HCT116 (cell line): ENCODE results near the gene GNPTG. TPM values are rescaled to one million over a fixed set of nuclear protein-coding genes. Genes with fewer than 3 reads are reported as not detected.

ENCODE experiments used
- ATAC-seq: fragments of 200-7000 bp; cut with Tn5 transposase; 2 replicates; pipeline ENCODE4 v1.9.1; 2020; ENCODE audit warnings: mild to moderate bottlenecking, moderate library complexity
- BruUV-seq: library from RNA; stranded (reverse); fragments of 400-500 nt; replicated peaks from 2 replicates; lab custom pipeline; 2021; lab: Mats Ljungman, UMichigan
- CTCF ChIA-PET: fragments of 300-600 bp; sonication (Branson Sonifier 250); formaldehyde crosslinking; loops from one replicate; lab custom pipeline; 2021; ENCODE audit warnings: antibody characterized with exemption; lab: Charles Lee
- POLR2A ChIA-PET: fragments of 300-600, 350-600 bp; sonication (Branson Sonifier 250); formaldehyde crosslinking; loops from one replicate; lab custom pipeline; 2021; ENCODE audit warnings: antibody characterized with exemption; lab: Charles Lee
- RAD21 ChIA-PET, 2 experiments: fragments of 300-600 bp; sonication (Branson Sonifier 250); formaldehyde crosslinking; loops; one replicate each; lab custom pipeline; 2023; ENCODE audit warnings: low total read pairs in 2 of 2; ENCODE audit not compliant: uncharacterized antibody in 2 of 2, unreplicated experiment in 2 of 2, low non-redundant PET in 1 of 2; lab: Charles Lee
- DNase-seq: peaks from one replicate; pipeline ENCODE4 v3.0.0-alpha.2; 2010; ENCODE audit warnings: low read depth, low spot score
- H2AFZ ChIP-seq: fragments of 200-600 bp; shearing (Covaris generic), sonication (generic); 2 replicates; pipeline ENCODE4 v1.6.1; 2017; ENCODE audit warnings: low read depth, mixed run types, mixed read lengths, antibody characterized with exemption, low read length; ENCODE audit not compliant: poor library complexity, severe bottlenecking
- H3K27ac ChIP-seq: 2 replicates; pipeline ENCODE4 v1.5.1; 2012; ENCODE audit warnings: low read depth, low read length
- H3K27me3 ChIP-seq: fragments of 200-600 bp; sonication (generic); 2 replicates; pipeline ENCODE4 v1.6.1; 2016; ENCODE audit warnings: mixed run types, low read length, mixed read lengths; ENCODE audit not compliant: insufficient read depth
- H3K36me3 ChIP-seq, 2 experiments: fragments of 200-500 bp in 1 of 2; fragments of 200-600 bp in 1 of 2; sonication (Bioruptor generic) in 1 of 2; sonication (generic) in 1 of 2; 2 replicates each; pipeline versions ENCODE4 v1.5.1 to v1.6.1; 2014 to 2016; ENCODE audit warnings: low read length in 2 of 2, inconsistent platforms in 1 of 2, mixed read lengths in 1 of 2, mixed run types in 1 of 2; ENCODE audit not compliant: insufficient read depth in 2 of 2, control insufficient read depth in 1 of 2
- H3K4me1 ChIP-seq, 2 experiments: fragments of 200-600 bp in 1 of 2; sonication (generic) in 1 of 2; 2 replicates each; pipeline versions ENCODE4 v1.5.1 to v1.6.1; 2012 to 2017; ENCODE audit warnings: low read length in 2 of 2, inconsistent platforms in 1 of 2, mild to moderate bottlenecking in 1 of 2, mixed read lengths in 1 of 2, mixed run types in 1 of 2, moderate library complexity in 1 of 2; ENCODE audit not compliant: insufficient read depth in 2 of 2, control insufficient read depth in 1 of 2
- H3K4me2 ChIP-seq: fragments of 200-600 bp; sonication (generic); 2 replicates; pipeline ENCODE4 v1.6.1; 2017; ENCODE audit warnings: mixed run types, low read length, mixed read lengths
- H3K4me3 ChIP-seq, 2 experiments: fragments of 200-600 bp in 1 of 2; sonication (generic) in 1 of 2; replicated peaks in 1 of 2; 2 replicates each; pipeline ENCODE4 v1.5.1; 2011 to 2016; ENCODE audit warnings: low read length in 2 of 2, control low read depth in 1 of 2, low read depth in 1 of 2, mild to moderate bottlenecking in 1 of 2, mixed read lengths in 1 of 2, mixed run types in 1 of 2
- H3K79me2 ChIP-seq: fragments of 200-600 bp; sonication (generic); 2 replicates; pipeline ENCODE4 v1.6.1; 2017; ENCODE audit warnings: mild to moderate bottlenecking, mixed run types, low read length, moderate library complexity, mixed read lengths; ENCODE audit not compliant: insufficient read depth
- H3K9ac ChIP-seq: fragments of 200-600 bp; sonication (generic); 2 replicates; pipeline ENCODE4 v1.6.1; 2016; ENCODE audit warnings: low read length, mixed read lengths
- H3K9me2 ChIP-seq: fragments of 200-600 bp; sonication (generic), shearing (Covaris generic); 2 replicates; pipeline ENCODE4 v1.6.1; 2017; ENCODE audit warnings: mixed run types, mild to moderate bottlenecking, moderate library complexity; ENCODE audit not compliant: insufficient read depth
- H3K9me3 ChIP-seq, 2 experiments: fragments of 200-500 bp in 1 of 2; fragments of 200-600 bp in 1 of 2; sonication (Bioruptor generic) in 1 of 2; sonication (generic) in 1 of 2; 2 replicates each; pipeline ENCODE4 v1.6.1; 2014 to 2017; ENCODE audit warnings: low read length in 2 of 2, mixed read lengths in 2 of 2, inconsistent platforms in 1 of 2, low read depth in 1 of 2, mild to moderate bottlenecking in 1 of 2, mixed run types in 1 of 2, moderate library complexity in 1 of 2; ENCODE audit not compliant: control insufficient read depth in 1 of 2, insufficient read depth in 1 of 2
- H4K20me1 ChIP-seq: fragments of 200-600 bp; sonication (generic), shearing (Covaris generic); 2 replicates; pipeline ENCODE4 v1.6.1; 2017; ENCODE audit warnings: mixed run types, mild to moderate bottlenecking, moderate library complexity; ENCODE audit not compliant: insufficient read depth
- EGR1 ChIP-seq: IDR thresholded peaks from 2 replicates; pipeline ENCODE4 v1.6.1; 2012; ENCODE audit warnings: low read depth
- REST ChIP-seq: IDR thresholded peaks from 2 replicates; pipeline ENCODE4 v1.6.1; 2012; ENCODE audit warnings: low read depth
- SP1 ChIP-seq: IDR thresholded peaks from 2 replicates; pipeline ENCODE4 v1.6.1; 2012; ENCODE audit warnings: low read depth
- TCF7L2 ChIP-seq: IDR thresholded peaks from 2 replicates; pipeline ENCODE4 v1.7.0; 2011; ENCODE audit warnings: borderline replicate concordance, inconsistent platforms; ENCODE audit not compliant: insufficient read depth, insufficient read length; ENCODE audit errors: extremely low read depth
- intact Hi-C: fragments of 100-400 bp; cut with micrococcal nuclease; formaldehyde crosslinking; loops from 2 replicates; pipeline ENCODE4 v1.10.0; 2022
- total RNA-seq: library from RNA; stranded (reverse); gene quantifications from one replicate; pipeline ENCODE4 v1.2.1, GENCODE V29; 2021; ENCODE audit not compliant: unreplicated experiment

Gene GNPTG
- total RNA-seq, 1 experiment from 2014 or later: 35.2 TPM

DNA sequence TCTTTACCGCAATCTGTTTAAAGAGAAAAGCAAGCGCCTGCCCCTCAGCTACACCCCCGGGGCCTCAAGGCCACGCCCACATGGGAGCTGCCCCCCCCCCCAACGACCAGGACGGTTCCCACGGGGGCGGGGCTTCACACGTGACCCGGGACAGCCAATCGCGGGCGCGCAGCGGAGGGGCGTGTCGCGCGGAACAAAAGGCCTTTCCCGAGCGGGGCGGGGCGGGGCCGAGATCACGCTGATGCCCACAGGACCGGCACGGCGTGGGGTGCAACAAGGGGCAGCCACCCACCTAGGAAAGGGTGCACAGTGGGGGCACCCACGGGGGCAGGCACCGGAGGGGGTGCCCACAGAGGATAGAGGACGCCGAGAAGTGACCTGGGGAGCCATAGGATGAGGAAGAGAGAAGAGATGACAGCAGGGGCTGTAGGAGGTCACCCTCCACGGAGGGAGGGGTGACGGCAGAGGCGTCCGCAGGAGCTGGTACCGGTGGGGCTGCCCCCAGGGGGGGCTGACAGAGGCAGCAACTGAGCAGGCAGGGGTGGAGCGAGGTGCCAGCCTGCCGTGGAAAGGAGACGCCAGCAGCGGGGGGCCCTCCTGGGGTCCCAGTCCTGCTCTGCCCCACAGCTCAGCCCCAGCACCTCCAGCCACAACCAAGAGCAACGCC, 56.6 kb downstream of the GNPTG start:
- Histone ChIP-seq H3K9me3 (no peaks in the 10 kb centered on the region), H2AFZ (no peak overlapping the region), H3K9ac (peak overlapping the region; percentile 47), H4K20me1 (no peaks in the 10 kb centered on the region), H3K27ac (peak overlapping the region; percentile 26; the same call in 1 of the 2 replicates), H3K79me2 (0 out of 2 replicates have a peak, but pooled peaks cover 4% of the 10 kb centered on the region), H3K36me3 (no peaks in the 10 kb centered on the region), H3K4me2 (peak overlapping the region; percentile 95), H3K27me3 (no peaks in the 10 kb centered on the region), H3K4me1 (peaks cover 9 to 12% of the 10 kb centered on the region in 2 experiments), H3K9me2 (no peaks in the 10 kb centered on the region), H3K4me3 (peak overlapping the region; percentile 27 to 54)
- intact Hi-C loops: no loop called here
- ChIA-PET CTCF (no interaction called here), POLR2A (interaction anchor here (0.5 to 0.7 kb wide), 2 partner anchors 12 to 314 kb away, joined by 3 read pairs; partner anchors contain the start of gene UQCC4), RAD21 (no interaction called here)
- ATAC-seq (peak; percentile 94), DNase-seq (peak; percentile 58)
- TF ChIP-seq SP1: peak; percentile 81
- no peak for TF ChIP-seq REST
- no peak for TF ChIP-seq EGR1
- peak; percentile 69 for TF ChIP-seq TCF7L2
- BruUV-seq: no TSS peak
